ENCODE data around the gene ZHX3. TPM values are rescaled to one million over a fixed set of nuclear protein-coding genes. Genes with fewer than 3 reads are reported as not detected.

ZHX3 gene
- total and polyA plus RNA-seq, 2 of the 13 experiments (the other 11 are each of a cell fraction or from before 2014, with no cell fraction given) = 8.4 to 11.7 TPM

GRCh38 chr20:41137614-41138474 is 179.7 kb downstream of the ZHX3 start (continued):
- no peak for TF ChIP-seq HDAC6 (IDR thresholded peaks at IDR 0.05; ENCODE audit: low read depth, low read length)
- TF ChIP-seq SIN3A (IDR thresholded peaks at IDR 0.05; ENCODE audit: borderline replicate concordance, low read depth, low read length) = peak; percentile 12; the same call in 1 of the 2 replicates
- peak; percentile 47 for TF ChIP-seq ZNF18 (CRISPR knock-in tag; IDR thresholded peaks at IDR 0.05; ENCODE audit: insufficient replicate concordance)
- TF ChIP-seq ZNF33B (CRISPR knock-in tag; IDR thresholded peaks at IDR 0.05) = 0 out of 2 replicates have a peak, but pooled peaks have one; percentile 27
- TF ChIP-seq SIN3B (IDR thresholded peaks at IDR 0.05; ENCODE audit: low read length) = no peak
- peak; percentile 73 for TF ChIP-seq HDAC1 (CRISPR knock-in tag; IDR thresholded peaks at IDR 0.05)
- TF ChIP-seq TFAP4 (IDR thresholded peaks at IDR 0.05; ENCODE audit: borderline replicate concordance, low read depth) = peak; percentile 93
- peak; percentile 82 for TF ChIP-seq KAT8 (CRISPR knock-in tag; IDR thresholded peaks at IDR 0.05)
- TF ChIP-seq MXD4 (CRISPR knock-in tag; IDR thresholded peaks at IDR 0.05) = no peak; the same call in 1 of the 2 replicates
- TF ChIP-seq PLRG1 (conservative IDR thresholded peaks at IDR 0.05) = no peak
- TF ChIP-seq THAP9 (CRISPR knock-in tag; IDR thresholded peaks at IDR 0.05; ENCODE audit: borderline replicate concordance) = peak; percentile 66; the same call in 1 of the 2 replicates
- peak; percentile 55; the same call in 1 of the 2 replicates for TF ChIP-seq KDM5B (CRISPR knock-in tag; IDR thresholded peaks at IDR 0.05; ENCODE audit: borderline replicate concordance)
- no peak for TF ChIP-seq FOXP1 (IDR thresholded peaks at IDR 0.05)
- TF ChIP-seq FOXP1 (CRISPR knock-in tag; IDR thresholded peaks at IDR 0.05) = no peak
- no peak for TF ChIP-seq EEA1 (CRISPR knock-in tag; IDR thresholded peaks at IDR 0.05; ENCODE audit: borderline replicate concordance)
- TF ChIP-seq TFDP1 (CRISPR knock-in tag; IDR thresholded peaks at IDR 0.05; ENCODE audit: borderline replicate concordance) = peak; percentile 32; the same call in 1 of the 2 replicates
- TF ChIP-seq MAF1 (CRISPR knock-in tag; IDR thresholded peaks at IDR 0.05; ENCODE audit: borderline replicate concordance) = 0 out of 2 replicates have a peak, but pooled peaks have one; percentile 28
- TF ChIP-seq LCORL (IDR thresholded peaks at IDR 0.05) = no peak
- peak; percentile 92 for TF ChIP-seq LCORL (CRISPR knock-in tag; IDR thresholded peaks at IDR 0.05)
- no peak for TF ChIP-seq SKI (IDR thresholded peaks at IDR 0.05; ENCODE audit: partially characterized antibody)
- no peak for TF ChIP-seq ZBTB46 (CRISPR knock-in tag; IDR thresholded peaks at IDR 0.05; ENCODE audit: borderline replicate concordance)
- no peak; the same call in 1 of the 2 replicates for TF ChIP-seq SRY (CRISPR knock-in tag; IDR thresholded peaks at IDR 0.05)
